Dermis lymphatic vessel endothelial cell (primary cell): ENCODE data around the gene DRC1. TPM values are rescaled to one million over a fixed set of nuclear protein-coding genes. Genes with fewer than 3 reads are reported as not detected.

Source experiments
- total RNA-seq: library from RNA; depleted of rRNA; stranded (reverse); fragments of >200 nt; gene quantifications from 2 replicates; pipeline ENCODE4 v1.2.1, GENCODE V29; 2014

DRC1 gene
- total RNA-seq: not detected in 2 replicates

DNA sequence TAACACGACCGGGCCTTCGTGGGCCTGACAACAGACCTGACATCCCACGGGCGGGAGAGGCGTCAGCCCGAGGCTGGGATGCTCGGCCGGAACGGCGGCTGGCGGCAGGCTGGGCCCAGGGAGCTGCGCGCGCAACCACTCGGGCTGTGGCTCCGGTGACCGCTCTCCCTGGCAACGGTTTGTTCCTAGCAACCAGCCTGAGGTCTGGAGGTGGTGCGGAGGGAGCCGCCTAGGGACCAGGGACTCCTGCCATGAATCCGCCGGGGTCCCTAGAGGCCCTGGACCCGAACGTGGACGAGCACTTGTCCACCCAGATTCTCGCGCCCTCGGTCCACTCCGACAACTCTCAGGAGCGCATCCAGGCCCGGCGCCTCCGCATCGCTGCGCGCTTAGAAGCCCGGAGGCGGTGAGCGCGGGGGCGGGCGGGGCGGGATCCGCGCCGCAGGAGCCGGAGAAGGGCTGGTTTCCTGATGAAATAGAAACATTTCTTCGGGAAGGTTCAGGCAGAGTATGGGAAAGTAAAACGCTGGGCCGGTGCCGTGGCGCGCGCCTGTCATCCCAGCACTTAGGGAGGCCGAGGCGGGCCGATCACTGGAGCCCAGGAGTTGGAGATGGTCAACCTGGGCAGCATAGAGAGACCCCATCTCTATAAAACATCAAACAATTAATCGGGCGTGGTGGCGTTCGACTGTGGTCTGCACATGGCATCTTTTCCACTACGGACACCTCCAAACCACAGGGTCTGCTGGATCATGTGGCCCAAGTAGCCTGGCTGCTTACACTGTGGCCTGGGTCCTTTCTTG lies at the start of gene DRC1:
TSS of gene DRC1 (plus strand) at position 182 of the 803 bp plus-strand sequence. CDS start at position 252, 70 bp downstream.

DNA sequence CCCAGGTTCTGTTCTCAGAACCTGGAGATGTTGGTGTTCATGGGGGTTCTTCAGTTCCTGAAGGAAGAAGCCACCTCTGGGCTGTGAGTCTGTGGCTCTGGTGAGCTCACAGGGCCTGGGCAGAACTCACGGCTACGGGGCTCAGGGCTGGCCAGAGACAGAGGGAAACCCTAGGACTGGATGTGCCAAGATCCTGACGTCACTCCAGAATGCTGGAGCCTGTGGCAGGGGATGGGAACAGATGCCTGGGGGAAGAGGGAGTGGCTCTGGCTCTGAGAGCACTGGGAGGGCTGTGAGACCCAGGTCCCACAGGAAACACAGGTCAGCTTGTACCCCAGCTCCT lies 76.2 kb downstream of the DRC1 start, which contains the start of gene OTOF:
TSS of gene OTOF (minus strand) at position 214 of the 343 bp plus-strand sequence.

Other genes with a start within 250 kb of the DRC1 start
- gene GAREM2, start 228.8 kb upstream of the DRC1 start, total RNA-seq: 0.17 and 0.22 TPM in 2 replicates
- gene HADHA, start 157.3 kb upstream of the DRC1 start, total RNA-seq: 187 and 197 TPM in 2 replicates
- gene HADHB, start 157.0 kb upstream of the DRC1 start, total RNA-seq: 135 and 163 TPM in 2 replicates
- 9.1 and 10.9 TPM in 2 replicates for gene SELENOI, start 55.8 kb upstream of the DRC1 start, total RNA-seq
- gene ADGRF3, start 55.1 kb upstream of the DRC1 start, total RNA-seq: under 0.01 and 0.09 TPM in 2 replicates
- gene OTOF, start 76.2 kb downstream of the DRC1 start, total RNA-seq: 2.5 and 45.7 TPM in 2 replicates
- gene CIB4, start 239.4 kb downstream of the DRC1 start, total RNA-seq: not detected in 2 replicates